IMR-90 (cell line): Measurements from ENCODE around the gene GRK5. TPM values are rescaled to one million over a fixed set of nuclear protein-coding genes. Genes with fewer than 3 reads are reported as not detected.

Experiments used
- ATAC-seq: fragments of 200-7000 bp; cut with Tn5 transposase; 2 replicates; pipeline ENCODE4 v1.9.1; 2020; ENCODE audit warnings: low read depth, mild to moderate bottlenecking, moderate library complexity
- BruUV-seq: library from RNA; stranded (reverse); fragments of 400-500 nt; replicated peaks from 2 replicates; lab custom pipeline; 2021; lab: Mats Ljungman, UMichigan
- CTCF ChIA-PET: fragments of 300-600 bp; formaldehyde crosslinking; extraction: SDS; loops from one replicate; lab custom pipeline; 2021; ENCODE audit warnings: antibody characterized with exemption; lab: Yijun Ruan, JAX
- POLR2A ChIA-PET: fragments of 300-600 bp; sonication (Branson Sonifier 250); formaldehyde crosslinking; loops from one replicate; lab custom pipeline; 2022; ENCODE audit warnings: antibody characterized with exemption; ENCODE audit not compliant: unreplicated experiment; lab: Charles Lee
- DNase-seq: peaks from one replicate; pipeline ENCODE4 v3.0.0; 2013
- H2AFZ ChIP-seq: replicated peaks from 2 replicates; pipeline ENCODE3; 2013; ENCODE audit warnings: low read length, mild to moderate bottlenecking; ENCODE audit not compliant: poor library complexity
- H2AK5ac ChIP-seq: 2 replicates; pipeline ENCODE4 v1.6.1; 2013; ENCODE audit warnings: low read depth, low read length, inconsistent platforms
- H2AK9ac ChIP-seq: replicated peaks from 2 replicates; pipeline ENCODE3; 2013; ENCODE audit warnings: mild to moderate bottlenecking, low read depth, low read length, moderate library complexity; ENCODE audit not compliant: poor library complexity
- H2BK120ac ChIP-seq: 2 replicates; pipeline ENCODE4 v1.6.1; 2013; ENCODE audit warnings: low read depth, low read length, inconsistent platforms
- H2BK15ac ChIP-seq: 3 replicates; pipeline ENCODE4 v1.6.1; 2013; ENCODE audit warnings: low read depth, low read length, inconsistent platforms
- H2BK20ac ChIP-seq: 2 replicates; pipeline ENCODE4 v1.6.1; 2013; ENCODE audit warnings: low read depth, mild to moderate bottlenecking, inconsistent platforms, low read length, moderate library complexity
- H2BK5ac ChIP-seq: 2 replicates; pipeline ENCODE4 v1.6.1; 2013; ENCODE audit warnings: mild to moderate bottlenecking, low read depth, low read length, inconsistent platforms; ENCODE audit not compliant: poor library complexity, severe bottlenecking
- H3K14ac ChIP-seq: replicated peaks from 2 replicates; pipeline ENCODE4 v1.6.1; 2013; ENCODE audit warnings: low read depth, low read length, inconsistent platforms
- H3K18ac ChIP-seq: 2 replicates; pipeline ENCODE4 v1.6.1; 2013; ENCODE audit warnings: low read depth, low read length, control low read depth
- H3K23ac ChIP-seq: 2 replicates; pipeline ENCODE4 v1.6.1; 2013; ENCODE audit warnings: low read depth, low read length, inconsistent platforms
- H3K27ac ChIP-seq: 2 replicates; pipeline ENCODE4 v1.5.1; 2013; ENCODE audit warnings: mild to moderate bottlenecking, control low read depth, low read length; ENCODE audit not compliant: insufficient read depth
- H3K27me3 ChIP-seq: 2 replicates; pipeline ENCODE4 v1.6.1; 2013; ENCODE audit warnings: low read length; ENCODE audit not compliant: control insufficient read depth, insufficient read depth
- H3K36me3 ChIP-seq: 2 replicates; pipeline ENCODE4 v1.6.1; 2013; ENCODE audit warnings: low read length, mixed read lengths; ENCODE audit not compliant: control insufficient read depth, insufficient read depth
- H3K4ac ChIP-seq: 2 replicates; pipeline ENCODE4 v1.6.1; 2013; ENCODE audit warnings: low read depth, low read length, inconsistent platforms
- H3K4me1 ChIP-seq: 2 replicates; pipeline ENCODE4 v1.6.1; 2013; ENCODE audit warnings: low read length, mixed read lengths; ENCODE audit not compliant: control insufficient read depth, insufficient read depth
- H3K4me2 ChIP-seq: 2 replicates; pipeline ENCODE4 v1.6.1; 2013; ENCODE audit warnings: low read depth, mild to moderate bottlenecking, control low read depth, low read length, moderate library complexity
- H3K4me3 ChIP-seq: 2 replicates; pipeline ENCODE4 v1.5.1; 2013; ENCODE audit warnings: low read depth, mild to moderate bottlenecking, control low read depth, low read length, moderate library complexity; ENCODE audit not compliant: insufficient read depth
- H3K56ac ChIP-seq: 2 replicates; pipeline ENCODE4 v1.6.1; 2013; ENCODE audit warnings: low read length, inconsistent platforms; ENCODE audit not compliant: insufficient read depth; ENCODE audit errors: extremely low read depth
- H3K79me1 ChIP-seq, 2 experiments: 2 replicates each; pipeline ENCODE4 v1.6.1; 2013; ENCODE audit warnings: low read length in 2 of 2, inconsistent platforms in 1 of 2, low read depth in 1 of 2
- H3K9ac ChIP-seq: 2 replicates; pipeline ENCODE4 v1.6.1; 2013; ENCODE audit warnings: low read depth, low read length, control low read depth
- H3K9me1 ChIP-seq: 2 replicates; pipeline ENCODE4 v1.6.1; 2013; ENCODE audit warnings: low read length, inconsistent platforms; ENCODE audit not compliant: insufficient read depth
- H3K9me3 ChIP-seq: 2 replicates; pipeline ENCODE4 v1.6.1; 2013; ENCODE audit warnings: low read length; ENCODE audit not compliant: control insufficient read depth, insufficient read depth
- H4K20me1 ChIP-seq: 2 replicates; pipeline ENCODE4 v1.6.1; 2013; ENCODE audit warnings: low read length, inconsistent platforms; ENCODE audit not compliant: insufficient read depth
- H4K5ac ChIP-seq: 2 replicates; pipeline ENCODE4 v1.6.1; 2013; ENCODE audit warnings: mild to moderate bottlenecking, low read depth, low read length, control low read depth
- H4K8ac ChIP-seq, 2 experiments: 2 replicates each; pipeline ENCODE4 v1.6.1; 2013; ENCODE audit warnings: low read depth in 2 of 2, low read length in 2 of 2, control low read depth in 1 of 2, inconsistent platforms in 1 of 2
- H4K91ac ChIP-seq: 2 replicates; pipeline ENCODE4 v1.6.1; 2013; ENCODE audit warnings: low read depth, low read length, inconsistent platforms; ENCODE audit not compliant: insufficient read depth
- RAD21 ChIP-seq: IDR thresholded peaks from 2 replicates; pipeline ENCODE4 v1.6.1; 2012; ENCODE audit warnings: low read length, improper control_type of control experiment
- WGBS, 2 experiments: methylation state at CpG; one replicate each; pipeline versions ENCODE4 v1.1.5 to v1.1.7; 2013; ENCODE audit warnings: missing lambda C conversion rate in 2 of 2; ENCODE audit not compliant: insufficient read length in 1 of 2; ENCODE audit errors: extremely low coverage in 2 of 2; 5-methylcytosine and 5-hydroxymethylcytosine counted together
- dilution Hi-C: fragments of 300-500 bp; cut with HindIII; formaldehyde crosslinking; loops from one replicate; pipeline ENCODE4 v1.14.3; 2018; ENCODE audit warnings: low sequenced_read_pairs; ENCODE audit not compliant: unreplicated experiment
- in situ Hi-C: fragments of 300-500 bp; cut with MboI; formaldehyde crosslinking; loops from 3 replicates; pipeline ENCODE4 v1.14.3; 2019; ENCODE audit warnings: low sequenced_read_pairs, inconsistent platforms, mixed read lengths
- intact Hi-C: fragments of 100-400 bp; cut with micrococcal nuclease; formaldehyde crosslinking; loops from 2 replicates; pipeline ENCODE4 v1.10.0; 2022
- polyA plus RNA-seq, 3 experiments: library from polyadenylated mRNA; depleted of rRNA; stranded (reverse); fragments of >200 nt; gene quantifications; 2 replicates each; pipeline ENCODE4 v1.2.3, GENCODE V29; 2012; ENCODE audit warnings: low replicate concordance in 1 of 3
- total RNA-seq: library from RNA; depleted of rRNA; stranded (reverse); fragments of >200 nt; gene quantifications from 2 replicates; pipeline ENCODE4 v1.2.3, GENCODE V29; 2012

GRK5 gene
- total and polyA plus RNA-seq, 2 of the 4 experiments (the other 2 are of a cell fraction), result 12.9 to 16.3 TPM

- Histone ChIP-seq H3K27ac (peak overlapping the region; percentile 72; the same call in 1 of the 2 replicates), H3K9me3 (peaks cover 4% of the 10 kb centered on the region; the same call in 1 of the 2 replicates), H2AK5ac (no peak overlapping the region), H4K20me1 (peaks cover 62% of the 10 kb centered on the region), H2BK120ac (no peak overlapping the region), H2BK5ac (peak overlapping the region; percentile 23), H4K8ac (peak overlapping the region in 1 of 2 experiments; percentile 18; a peak in 2 of 4 replicates), H2AFZ (no peak overlapping the region), H3K9me1 (peaks cover 9% of the 10 kb centered on the region), H2BK20ac (no peak overlapping the region), H3K4me2 (peak overlapping the region; percentile 22; the same call in 1 of the 2 replicates), H3K36me3 (peaks cover 43% of the 10 kb centered on the region), H3K79me1 (peaks cover 38 to 82% of the 10 kb centered on the region in 2 experiments), H3K18ac (peak overlapping the region; percentile 58), H3K56ac (no peak overlapping the region), H3K14ac (no peak overlapping the region), H3K4me1 (peaks cover 28% of the 10 kb centered on the region), H3K23ac (peak overlapping the region; percentile 29; the same call in 1 of the 2 replicates), H3K9ac (peak overlapping the region; percentile 12; the same call in 1 of the 2 replicates), H4K91ac (peak overlapping the region; percentile 4; the same call in 1 of the 2 replicates), H3K4ac (peak overlapping the region; percentile 33; the same call in 1 of the 2 replicates), H2AK9ac (no peak overlapping the region), H3K4me3 (no peak overlapping the region), H4K5ac (peak overlapping the region; percentile 19; the same call in 1 of the 2 replicates), H3K27me3 (no peaks in the 10 kb centered on the region), H2BK15ac (no peak overlapping the region)
- no peak for TF ChIP-seq RAD21
- WGBS, 2 experiments, result 88% methylated on average over 5 of the region's 9 CpGs; no CpG with 5 or more reads in 1 of the 2 experiments
- dilution Hi-C loops (no loop called here), intact Hi-C loops (no loop called here), in situ Hi-C loops (no loop called here)
- BruUV-seq, result no TSS peak
- CTCF ChIA-PET, result interaction anchor here (1.6 kb wide), 1 partner anchor 143 kb away, joined by 3 read pairs; no protein-coding TSS in a partner anchor
- DNase-seq (no peak), ATAC-seq (no peak)
- POLR2A ChIA-PET, result no interaction called here
Observed at GRCh38 chr10:119349937-119350501, 142.6 kb downstream of the GRK5 start.
